RPMI7951 (cell line): ENCODE data around the gene SORL1. TPM values are rescaled to one million over a fixed set of nuclear protein-coding genes. Genes with fewer than 3 reads are reported as not detected.

Source experiments
- DNase-seq: peaks from one replicate; pipeline ENCODE4 v3.0.0-alpha.2; 2012; ENCODE audit warnings: low read depth
- total RNA-seq: library from RNA; depleted of rRNA; stranded (reverse); fragments of >200 nt; shearing (Covaris generic); gene quantifications from 2 replicates; pipeline ENCODE4 v1.2.3, GENCODE V29; 2014; rRNA removed

The SORL1 gene
- total RNA-seq, 1 experiment from 2014 or later: 0.60 TPM

DNA sequence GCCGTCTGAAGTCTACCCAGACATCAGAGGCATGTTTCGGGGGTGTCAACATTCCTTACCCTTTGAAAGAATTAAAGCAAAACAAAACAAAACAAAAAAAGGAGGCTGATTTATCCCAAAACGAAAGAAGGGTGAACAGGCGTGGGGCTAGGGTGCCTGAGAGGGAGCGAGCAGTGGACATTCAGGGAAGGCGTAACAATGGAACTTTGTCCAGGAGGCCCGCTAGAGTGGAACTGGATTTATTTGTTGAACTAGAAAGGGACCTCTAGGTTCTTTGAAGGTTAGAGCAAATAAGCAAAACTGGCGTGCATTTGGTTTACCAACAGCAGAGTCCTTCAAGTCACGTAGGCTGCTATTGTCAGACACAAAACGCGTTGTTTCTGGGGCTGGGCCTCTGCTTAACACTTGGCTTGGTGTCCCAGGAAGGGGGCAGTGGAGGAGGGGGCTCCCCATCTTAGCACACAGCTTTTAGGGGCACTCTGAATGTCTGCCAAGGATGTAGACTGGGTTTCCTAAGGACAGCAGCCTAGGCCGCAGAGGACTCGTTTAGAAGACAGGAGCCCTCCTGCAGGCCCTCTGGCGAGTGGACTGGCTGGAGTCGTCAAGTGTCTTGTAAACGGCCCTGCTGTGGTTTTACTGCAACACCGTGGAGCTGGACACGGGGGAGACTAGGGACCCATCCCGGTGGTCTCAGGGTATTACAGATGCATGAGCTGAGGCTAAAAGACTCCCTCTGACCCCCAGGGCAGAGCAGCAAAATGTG is 204.4 kb downstream of the SORL1 start:
- DNase-seq: no peak

DNA sequence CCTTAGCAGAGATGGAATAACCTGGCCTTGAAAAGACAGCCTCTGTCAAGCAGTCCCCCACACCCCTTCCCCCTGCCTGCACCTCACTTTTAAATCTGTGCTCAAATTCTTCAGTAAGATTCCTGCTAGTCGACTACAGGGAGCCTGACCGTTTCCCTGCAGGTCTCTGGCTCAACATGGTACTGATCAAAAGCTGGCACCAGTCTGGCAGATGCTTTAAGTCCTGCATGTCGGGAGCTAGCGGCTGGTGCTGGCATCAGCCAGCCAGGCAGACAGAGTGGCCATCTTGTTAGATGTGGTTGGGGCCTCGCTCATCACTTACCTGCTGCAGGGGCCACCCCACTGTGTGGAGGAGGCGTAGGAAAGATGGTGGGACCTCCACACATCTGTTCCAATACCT is 205.0 kb downstream of the SORL1 start:
- DNase-seq: no peak

DNA sequence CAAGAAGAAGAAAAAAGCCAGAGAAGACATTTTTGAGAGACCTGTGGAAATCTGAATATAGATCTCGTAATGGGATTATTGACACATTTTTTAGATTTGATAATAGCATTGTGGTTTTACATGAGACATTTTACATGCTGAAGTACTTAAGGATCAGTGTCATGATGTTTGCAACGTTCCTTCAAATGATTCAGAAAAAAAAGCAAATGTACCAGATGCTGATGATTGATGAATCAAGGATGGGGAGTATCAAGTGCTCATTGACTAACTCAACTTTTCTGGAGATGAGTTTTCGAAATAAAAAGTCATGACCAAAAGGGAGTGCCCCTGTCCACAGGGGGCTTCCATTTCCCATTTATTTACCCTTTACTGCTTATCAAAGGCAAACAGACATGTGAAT is 207.7 kb downstream of the SORL1 start:
- DNase-seq: no peak

DNA sequence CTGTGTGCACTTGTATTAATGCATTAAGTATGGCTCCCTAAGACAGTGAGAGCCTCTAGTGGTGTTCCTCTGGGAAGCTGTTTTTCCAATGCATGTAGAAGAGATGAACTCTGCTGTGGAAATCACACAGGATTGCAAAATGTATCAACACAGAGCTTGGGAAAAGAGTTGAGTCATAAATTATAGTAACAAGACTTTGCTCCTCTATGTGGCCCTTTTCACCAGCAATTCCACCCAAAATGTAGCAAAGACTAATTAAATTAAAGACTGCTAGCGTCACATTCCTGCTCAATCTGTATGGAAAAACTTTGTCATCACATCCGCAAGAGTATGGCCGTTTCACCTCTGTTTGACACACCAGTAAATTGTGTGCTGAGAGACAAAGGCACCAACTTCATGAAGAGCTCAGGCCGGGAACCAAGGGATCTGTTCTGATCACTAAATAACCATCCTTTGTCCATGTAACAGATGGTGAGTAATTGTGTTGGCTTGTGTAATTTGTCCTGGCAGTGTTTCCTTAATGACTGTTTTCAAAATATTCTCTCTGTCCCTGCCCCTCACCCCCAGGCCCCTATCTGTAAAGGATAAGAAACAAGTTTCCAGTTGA is 209.9 kb downstream of the SORL1 start:
- DNase-seq: peak; percentile 53

DNA sequence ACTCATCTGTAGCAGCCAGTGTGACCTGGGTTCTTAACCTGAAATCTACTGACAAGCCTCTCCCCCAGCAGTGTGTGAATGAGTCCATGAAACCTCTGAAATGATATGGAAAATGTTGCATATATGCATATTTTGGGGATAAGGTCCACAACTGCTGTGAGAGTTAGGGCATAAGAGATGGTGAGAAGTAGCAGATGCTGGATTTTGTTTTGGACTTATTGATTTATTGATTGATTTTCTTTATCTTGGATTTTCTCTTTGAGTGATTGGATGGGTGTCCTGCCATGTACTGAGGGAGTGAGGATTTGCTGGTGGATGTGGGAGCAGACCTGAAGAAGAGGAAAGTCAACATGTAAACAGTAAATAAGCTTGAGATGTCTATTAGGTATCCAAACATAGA is 212.0 kb downstream of the SORL1 start:
- no peak for DNase-seq

DNA sequence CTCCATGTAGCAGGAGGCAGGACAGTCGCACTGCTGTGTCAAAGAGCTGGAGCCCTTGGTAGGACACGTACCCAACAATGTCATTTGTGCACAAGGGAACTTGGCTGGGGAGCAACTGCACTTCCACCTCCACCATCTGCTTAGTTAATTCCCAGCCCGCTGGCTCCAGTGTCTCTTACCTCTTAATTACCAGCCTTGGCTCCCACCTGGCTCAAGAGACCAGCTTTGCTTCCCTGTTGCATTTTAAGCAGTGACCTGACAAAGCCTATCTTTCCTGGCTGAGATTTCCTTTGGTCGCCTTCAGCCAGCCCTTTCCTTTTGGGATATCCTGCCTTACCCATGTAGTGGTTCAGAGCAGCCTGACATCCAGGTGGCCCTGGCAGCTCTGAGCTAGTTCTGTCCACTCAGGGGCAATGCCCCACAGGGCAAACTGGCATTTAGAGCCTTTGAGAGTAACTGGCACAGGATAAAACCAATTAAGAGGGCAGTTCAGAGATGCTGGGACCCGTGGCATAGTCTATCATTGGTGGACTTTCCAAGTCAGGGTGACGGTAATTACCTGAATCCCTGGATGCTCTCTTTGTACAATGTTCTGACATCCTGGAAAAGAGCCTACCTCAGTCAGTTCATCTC is 213.2 kb downstream of the SORL1 start:
- no peak for DNase-seq

DNA sequence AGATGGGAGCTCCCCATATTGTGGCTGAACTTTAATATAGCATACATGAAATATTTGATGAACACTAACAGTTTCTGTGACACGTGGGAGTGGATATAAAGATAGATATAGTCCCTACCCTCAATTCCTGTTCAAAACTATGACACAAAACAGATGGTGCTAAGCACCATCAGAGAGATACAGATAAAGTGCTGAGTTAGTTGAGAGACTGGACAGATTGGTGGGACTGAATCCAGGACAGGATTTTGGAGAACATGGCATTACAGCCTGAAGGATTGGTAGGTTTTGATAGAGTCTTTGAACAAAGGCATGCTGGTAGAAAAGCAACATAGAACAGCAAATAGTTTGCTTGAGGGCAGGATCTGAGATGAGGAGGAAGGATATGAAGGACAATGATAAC is 215.7 kb downstream of the SORL1 start:
- no peak for DNase-seq

DNA sequence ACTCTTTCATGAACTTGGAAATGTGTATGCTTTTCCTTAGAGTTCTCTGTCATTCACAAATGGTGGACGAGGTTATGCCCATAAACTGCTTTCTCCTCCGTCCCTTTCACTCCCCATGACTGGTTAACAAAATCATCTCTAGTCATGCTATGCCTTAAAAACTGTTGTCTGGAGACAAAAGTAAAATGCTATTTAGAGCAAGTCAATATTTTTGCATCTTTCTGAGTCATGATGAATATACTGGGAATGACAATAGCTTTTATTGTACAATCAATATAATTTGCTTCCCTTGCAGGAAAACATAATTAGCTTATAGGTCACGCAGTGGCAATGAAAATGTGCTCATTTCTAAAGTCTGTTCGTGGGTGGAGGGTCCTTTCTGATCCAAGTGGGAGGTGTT is 217.3 kb downstream of the SORL1 start:
- no peak for DNase-seq

DNA sequence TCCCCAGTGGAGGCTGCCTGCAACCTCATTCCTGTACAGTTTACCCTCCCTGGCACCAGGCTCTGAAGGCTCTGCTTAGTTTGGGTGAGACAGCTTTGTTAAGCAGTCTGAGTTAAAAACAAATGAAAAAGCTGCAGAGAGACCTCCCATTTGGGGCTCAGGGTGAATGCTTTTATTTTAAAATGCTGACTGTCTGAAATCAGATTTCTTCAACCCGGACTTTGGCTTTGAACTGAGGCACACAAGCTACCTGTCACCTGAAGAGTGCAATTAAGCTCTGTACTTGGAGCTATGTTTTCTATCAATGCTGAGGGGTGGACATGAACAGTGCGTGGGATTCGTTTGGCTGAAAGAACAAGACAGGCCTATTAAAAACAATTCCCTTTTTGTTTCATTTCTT is 218.2 kb downstream of the SORL1 start:
- DNase-seq: no peak

DNA sequence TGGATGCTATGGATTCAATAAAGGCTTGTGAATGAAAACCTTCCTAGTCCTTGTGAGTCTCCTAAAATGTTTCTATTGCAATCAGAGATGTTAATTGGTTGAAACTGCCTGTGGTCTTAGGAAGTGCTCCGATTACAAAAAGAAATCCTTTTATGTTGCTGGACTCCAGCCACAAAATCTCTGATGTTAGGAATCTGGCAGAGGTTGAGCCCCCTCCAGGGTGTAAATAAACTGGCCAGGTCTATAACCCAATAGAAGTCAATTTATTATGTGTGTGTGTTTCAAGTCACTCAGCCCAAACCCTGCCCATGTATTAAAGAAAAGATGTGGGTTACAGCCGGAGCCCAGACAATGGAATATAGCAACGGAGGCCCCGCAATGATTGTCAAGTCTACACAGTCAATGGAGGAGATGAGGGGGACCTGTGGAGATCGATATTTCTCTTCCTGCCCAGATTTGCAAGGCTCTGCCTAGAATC is 218.7 kb downstream of the SORL1 start:
- DNase-seq: no peak

DNA sequence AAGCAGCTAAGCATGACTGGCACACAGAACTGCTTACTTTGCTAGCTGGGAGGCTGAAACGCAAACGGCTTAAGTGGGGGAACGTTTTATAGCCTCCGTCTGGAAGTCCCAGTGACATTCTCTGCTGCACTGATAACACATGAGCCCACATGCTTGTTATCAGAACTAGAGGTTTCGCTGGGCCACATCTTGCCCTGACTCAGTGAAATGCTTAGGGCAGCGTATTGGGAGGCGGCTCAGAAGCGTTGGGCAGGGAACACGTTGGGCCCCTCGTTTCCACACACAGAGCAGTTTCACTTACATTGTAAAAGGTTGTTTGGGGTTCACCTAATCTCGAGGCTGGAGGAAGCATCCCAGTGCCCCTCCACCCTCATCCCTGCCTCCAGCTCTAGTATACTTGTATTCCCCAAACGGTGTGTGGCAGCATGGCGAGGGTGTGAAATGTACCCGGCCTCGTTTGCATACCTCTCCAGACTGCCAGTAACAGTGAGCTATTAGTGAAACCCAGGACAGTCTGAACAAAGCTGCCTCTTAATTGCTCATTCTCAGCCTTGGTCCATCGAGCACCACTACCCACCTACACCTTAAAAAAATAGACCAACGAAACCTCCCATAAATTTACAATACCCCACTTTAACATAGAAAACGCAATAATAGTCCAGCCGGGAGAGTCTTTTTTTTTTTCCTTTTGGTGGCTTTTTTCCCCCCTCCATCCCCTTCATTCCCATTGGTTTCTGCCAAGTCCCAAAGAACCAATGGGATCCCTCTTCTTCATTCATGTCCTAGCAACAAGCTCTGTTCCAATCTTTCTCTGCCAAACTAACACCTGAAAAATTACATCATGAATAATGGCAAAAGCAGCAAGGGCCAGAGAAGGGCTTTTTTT is 219.4 kb downstream of the SORL1 start:
- DNase-seq: no peak

DNA sequence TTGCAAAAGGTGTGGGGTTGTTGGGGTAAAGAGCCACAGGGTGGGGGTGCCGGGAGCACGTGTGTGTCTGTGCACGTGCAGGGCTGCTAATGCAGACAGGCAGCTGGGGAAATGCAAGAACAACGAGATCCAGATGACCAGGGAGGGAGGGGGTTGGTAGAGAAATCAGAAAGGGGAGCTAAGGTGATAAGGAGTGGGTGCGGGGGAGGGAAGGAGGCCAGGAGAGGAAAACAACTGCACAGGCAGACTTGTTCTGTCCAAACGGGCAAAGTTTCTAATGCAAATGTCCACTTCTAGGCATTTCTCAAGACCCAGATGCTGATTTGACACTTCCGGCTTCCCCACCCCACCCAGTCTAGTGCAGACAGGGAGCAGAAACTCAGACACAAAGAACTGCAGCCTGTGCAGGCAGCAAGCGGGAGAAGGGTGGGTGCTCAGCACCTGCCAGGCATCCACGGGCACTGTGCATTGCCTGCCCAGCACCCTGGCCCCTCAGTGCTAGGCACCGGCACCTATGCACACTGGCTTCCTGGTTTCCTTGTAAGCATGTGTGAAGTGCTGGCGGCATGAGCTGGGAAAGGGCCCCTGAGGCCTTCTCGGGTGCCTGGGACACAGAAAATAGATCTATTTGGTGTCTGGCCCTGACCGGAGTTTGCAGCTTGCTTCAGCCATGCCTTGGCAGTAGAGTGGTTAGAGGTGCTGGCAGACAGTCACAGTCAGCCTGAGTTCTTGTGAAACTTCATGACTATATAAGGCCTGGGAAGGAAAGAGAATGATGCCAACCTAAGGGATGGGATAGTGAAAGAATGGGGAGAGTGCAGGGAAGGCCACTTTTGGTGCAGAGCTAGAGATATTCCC is 220.7 kb downstream of the SORL1 start:
- no peak for DNase-seq

DNA sequence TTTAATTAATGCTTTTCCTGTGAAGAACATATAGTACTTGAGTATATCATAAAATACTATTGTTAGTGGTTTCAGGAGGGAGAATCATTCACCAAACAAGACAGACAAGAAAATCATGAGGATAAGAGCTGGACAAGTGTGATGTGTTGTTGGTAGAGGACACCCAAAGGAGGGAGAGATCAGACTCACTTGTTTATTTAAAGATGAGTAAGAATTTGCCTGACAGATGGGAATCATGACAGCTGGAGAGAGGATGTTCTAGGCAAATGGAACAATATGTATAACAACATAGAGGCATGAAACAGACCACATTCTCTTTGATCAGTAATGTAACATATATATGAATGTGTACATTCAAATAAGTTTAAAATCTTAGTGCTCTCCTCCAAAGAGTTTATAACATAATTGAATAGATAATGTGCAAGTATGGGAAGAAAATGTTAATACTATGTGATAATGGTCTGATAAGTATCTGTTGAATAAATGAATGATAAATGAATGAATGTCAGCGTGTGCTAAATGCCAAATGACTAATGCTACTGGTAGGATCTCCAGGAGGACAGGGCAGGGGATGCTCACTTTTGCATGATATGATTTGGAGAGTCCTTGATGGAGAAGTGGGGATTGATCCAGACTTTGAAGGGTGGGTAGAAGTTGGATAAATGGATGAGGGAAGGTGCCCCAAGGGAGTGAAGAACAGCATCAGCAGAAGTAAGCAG is 229.6 kb downstream of the SORL1 start:
- DNase-seq: no peak

Other genes with a start within 250 kb of the SORL1 start
- 25.8 and 36.3 TPM in 2 replicates for gene SC5D, start 159.5 kb upstream of the SORL1 start, total RNA-seq